H1 (cell line): ENCODE data around the gene NLRP10.

ENCODE experiments used
- CHD1 ChIP-seq: IDR thresholded peaks from 2 replicates; pipeline ENCODE4 v1.6.1; 2012; ENCODE audit warnings: low read depth, low read length, improper control_type of control experiment
- CHD2 ChIP-seq: IDR thresholded peaks from 2 replicates; pipeline ENCODE4 v1.6.1; 2012; ENCODE audit warnings: low read length, improper control_type of control experiment
- EZH2 ChIP-seq: fragments of 200-600 bp; sonication (generic); IDR thresholded peaks from 2 replicates; pipeline ENCODE4 v1.7.1; 2012; ENCODE audit warnings: low read depth, mild to moderate bottlenecking, moderate library complexity, low read length, inconsistent platforms; ENCODE audit not compliant: severe bottlenecking
- POLR2AphosphoS5 ChIP-seq: IDR thresholded peaks from 2 replicates; pipeline ENCODE4 v1.6.1; 2011; ENCODE audit warnings: low read depth, low read length
- SUZ12 ChIP-seq: fragments of 200-600 bp; sonication (generic); IDR thresholded peaks from 2 replicates; pipeline ENCODE4 v1.6.1; 2012; ENCODE audit warnings: mild to moderate bottlenecking, inconsistent platforms, low read length, moderate library complexity, mixed read lengths
- YY1 ChIP-seq: IDR thresholded peaks from 2 replicates; pipeline ENCODE4 v1.6.1; 2011; ENCODE audit warnings: low read depth, mild to moderate bottlenecking, low read length

DNA sequence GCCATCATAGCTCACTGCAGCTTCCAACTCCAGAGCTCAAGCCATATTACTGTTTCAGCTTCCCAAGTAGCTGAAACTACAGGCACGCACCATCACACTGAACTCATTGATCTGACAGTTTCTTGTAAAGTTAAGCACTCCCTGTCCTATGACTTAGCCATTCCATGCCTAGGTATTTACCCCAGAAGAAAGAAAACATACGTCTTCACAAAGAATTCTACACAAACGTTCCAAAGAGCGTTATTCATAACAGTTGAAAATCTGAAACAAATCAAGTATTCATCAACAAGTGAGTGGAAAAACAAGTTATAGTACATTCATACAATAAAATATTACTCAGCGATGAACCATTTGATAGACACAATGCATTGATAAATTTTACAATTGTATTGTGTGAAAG lies 7.8 kb upstream of the NLRP10 start:
- TF ChIP-seq SUZ12: no peak
- TF ChIP-seq EZH2: no peak
- TF ChIP-seq CHD1: no peak
- no peak for TF ChIP-seq CHD2
- no peak for TF ChIP-seq POLR2AphosphoS5
- TF ChIP-seq YY1: no peak
